Psoas muscle (tissue), 8 donors: Measurements from ENCODE around the gene KRTAP10-1. TPM values are rescaled to one million over a fixed set of nuclear protein-coding genes. Genes with fewer than 3 reads are reported as not detected.
A peak's percentile ranks its signal among the peaks of the same experiment; 100 is the strongest.

Experiments
- ATAC-seq, 4 donors: fragments of 200-7000 bp; cut with Tn5 transposase; one replicate each; pipeline ENCODE4 v1.9.1; 2020; ENCODE audit warnings: moderate library complexity in 3 of 4, mild to moderate bottlenecking in 2 of 4
- DNase-seq, 2 donors: peaks; one replicate each; pipeline ENCODE4 v3.0.0-alpha.2; 2020
- H3K27ac ChIP-seq: fragments of 200-600 bp; one replicate; pipeline ENCODE4 v1.8.0; 2022
- H3K27me3 ChIP-seq, 3 donors: fragments of 200-600 bp in 1 of 3; one replicate each; pipeline versions ENCODE4 v1.6.1 to v1.8.0; 2013 to 2022; ENCODE audit warnings: low read length in 2 of 3, mild to moderate bottlenecking in 2 of 3, moderate library complexity in 1 of 3; ENCODE audit not compliant: insufficient read depth in 3 of 3
- H3K36me3 ChIP-seq, 2 donors: fragments of 200-600 bp in 1 of 2; one replicate each; pipeline versions ENCODE4 v1.6.1 to v1.8.0; 2013 to 2022; ENCODE audit warnings: low read depth in 1 of 2, mild to moderate bottlenecking in 1 of 2, moderate library complexity in 1 of 2; ENCODE audit not compliant: insufficient read depth in 1 of 2
- H3K4me1 ChIP-seq: fragments of 200-600 bp; one replicate; pipeline ENCODE4 v1.8.0; 2022
- H3K4me3 ChIP-seq: fragments of 200-600 bp; one replicate; pipeline ENCODE4 v1.8.0; 2022; ENCODE audit warnings: mild to moderate bottlenecking
- H3K9me3 ChIP-seq: fragments of 200-600 bp; one replicate; pipeline ENCODE4 v1.8.0; 2022
- CTCF ChIP-seq: fragments of 200-600 bp; IDR thresholded peaks from one replicate; pipeline ENCODE4 v1.8.0; 2022; ENCODE audit warnings: antibody characterized with exemption
- WGBS, 3 donors: extraction: QIAGEN DNeasy Blood & Tissue Kit; methylation state at CpG; one replicate each; pipeline versions ENCODE4 v1.1.6 to v1.1.7; 2013; 5-methylcytosine and 5-hydroxymethylcytosine counted together
- intact Hi-C, 2 donors: fragments of 100-400 bp; cut with DNase I; formaldehyde crosslinking; loops; one replicate each; pipeline versions ENCODE4 v1.11.0 to v1.14.2; 2022
- polyA plus RNA-seq, 3 donors: library from polyadenylated mRNA; stranded (reverse); fragments of 200-250 nt; gene quantifications; one replicate each; pipeline ENCODE4 v1.2.3, GENCODE V29; 2013
- total RNA-seq, 4 donors: library from RNA; stranded (reverse); fragmentation: NEBNext Ultra II Directional in 2 of 4; extraction: Animal tissue kit (Norgen Biotek cat#: 25700) in 2 of 4; gene quantifications; one replicate each; pipeline versions ENCODE4 v1.2.1 to v1.2.4, GENCODE V29; 2021 to 2023
- donor health status: healthy with polysubstance abuse.
- donor health status: DM: no; HTN: no; CAD: no; lungs with moderate emphysema.
- donor health status: Bipolar disorder and iron deficiency.
- donor health status: healthy.
- donor health status: DM: yes; HTN: yes; CAD: no.
- donor health status: DM: no; HTN: no; CAD: no.
- donor health status: DM: no; HTN: no; CAD: no.
- donor health status: DM: yes; HTN: yes; CAD: no.

KRTAP10-1 gene
- total and polyA plus RNA-seq, 7 donors = not detected

- no peaks in the 10 kb centered on the region for H3K36me3 ChIP-seq
- H3K27me3 ChIP-seq = peaks cover 0 to 33% (median 12%) of the 10 kb centered on the region in 3 donors
- DNase-seq (peak in 1 of 2 donors; percentile 42), ATAC-seq (no peak)
- no peaks in the 10 kb centered on the region for H3K4me1 ChIP-seq
- intact Hi-C loops = loop anchor here (10.0 kb wide), 2 partner anchors 277 to 417 kb away; no protein-coding TSS in a partner anchor
- H3K9me3 ChIP-seq = no peaks in the 10 kb centered on the region
- TF ChIP-seq CTCF = no peak
- no peak overlapping the region for H3K27ac ChIP-seq
- WGBS, 3 donors = 73 to 83% (median 75%) methylated on average over 15 of the region's 15 CpGs
- H3K4me3 ChIP-seq = no peak overlapping the region
Observed at GRCh38 chr21:44517175-44517899, 22.7 kb downstream of the KRTAP10-1 start.

- intact Hi-C loops = loop anchor here (10.0 kb wide), 2 partner anchors 278 to 418 kb away; no protein-coding TSS in a partner anchor
- no peak overlapping the region for H3K4me3 ChIP-seq
- peaks cover 0 to 37% (median 12%) of the 10 kb centered on the region in 3 donors for H3K27me3 ChIP-seq
- peak in 1 of 2 donors; percentile 12 for DNase-seq
- no peaks in the 10 kb centered on the region for H3K4me1 ChIP-seq
- no peak for TF ChIP-seq CTCF
- WGBS, 3 donors = 76 to 79% (median 76%) methylated on average over 10 of the region's 10 CpGs
- no peak for ATAC-seq
- H3K27ac ChIP-seq = no peak overlapping the region
- no peaks in the 10 kb centered on the region for H3K36me3 ChIP-seq
- no peaks in the 10 kb centered on the region for H3K9me3 ChIP-seq
Observed at GRCh38 chr21:44516828-44517174, 23.2 kb downstream of the KRTAP10-1 start.

- Histone ChIP-seq H3K4me1 (no peaks in the 10 kb centered on the region), H3K27ac (no peak overlapping the region), H3K9me3 (no peaks in the 10 kb centered on the region), H3K4me3 (no peak overlapping the region), H3K27me3 (peaks cover 0 to 37% (median 12%) of the 10 kb centered on the region in 3 donors), H3K36me3 (no peaks in the 10 kb centered on the region)
- DNase-seq (peak in 1 of 2 donors; percentile 32), ATAC-seq (no peak)
- WGBS, 3 donors = 77 to 84% (median 79%) methylated on average over 11 to 13 of the region's 13 CpGs
- intact Hi-C loops = loop anchor here (10.0 kb wide), 2 partner anchors 278 to 418 kb away; no protein-coding TSS in a partner anchor
- TF ChIP-seq CTCF = no peak
Observed at GRCh38 chr21:44516342-44516741, 23.7 kb downstream of the KRTAP10-1 start.

- Histone ChIP-seq H3K4me1 (no peaks in the 10 kb centered on the region), H3K27ac (no peak overlapping the region), H3K4me3 (no peak overlapping the region), H3K27me3 (peaks cover 0 to 37% (median 11%) of the 10 kb centered on the region in 3 donors), H3K9me3 (no peaks in the 10 kb centered on the region), H3K36me3 (no peaks in the 10 kb centered on the region)
- TF ChIP-seq CTCF = no peak
- WGBS, 3 donors = 80 to 85% (median 81%) methylated on average over 32 of the region's 32 CpGs
- ATAC-seq (no peak), DNase-seq (peak in 1 of 2 donors; percentile 29)
- intact Hi-C loops = loop anchor here (10.0 kb wide), 2 partner anchors 279 to 419 kb away; no protein-coding TSS in a partner anchor
Observed at GRCh38 chr21:44515359-44516165, 24.4 kb downstream of the KRTAP10-1 start.
